WTC11 (cell line): ENCODE measurements around the gene RNF115. TPM values are rescaled to one million over a fixed set of nuclear protein-coding genes. Genes with fewer than 3 reads are reported as not detected.

Experiments used
- ATAC-seq: fragments of 200-7000 bp; cut with Tn5 transposase; 2 replicates; pipeline ENCODE4 v1.10.0; 2021; ENCODE audit warnings: mild to moderate bottlenecking, moderate library complexity
- CTCF ChIA-PET: fragments of 300-600 bp; sonication (Branson Sonifier 250); formaldehyde crosslinking; loops from one replicate; lab custom pipeline; 2021; ENCODE audit warnings: antibody characterized with exemption; lab: Charles Lee
- POLR2A ChIA-PET: fragments of 350-600 bp; sonication (Branson Sonifier 250); formaldehyde crosslinking; loops from one replicate; lab custom pipeline; 2021; ENCODE audit warnings: antibody characterized with exemption; lab: Charles Lee
- DNase-seq: peaks from one replicate; pipeline ENCODE4 v3.0.0; 2021; ENCODE audit warnings: low spot score
- H3K27ac Mint-ChIP-seq: 2 replicates; pipeline ENCODE4 v1.8.0; 2021; ENCODE audit warnings: mixed read lengths
- H3K27me3 Mint-ChIP-seq: 2 replicates; pipeline ENCODE4 v1.8.0; 2021; ENCODE audit warnings: low read depth, mild to moderate bottlenecking, moderate library complexity, mixed read lengths
- H3K36me3 Mint-ChIP-seq: 2 replicates; pipeline ENCODE4 v1.8.0; 2021; ENCODE audit warnings: mixed read lengths
- H3K4me1 Mint-ChIP-seq: 2 replicates; pipeline ENCODE4 v1.8.0; 2022; ENCODE audit warnings: mixed read lengths
- H3K4me3 Mint-ChIP-seq: 2 replicates; pipeline ENCODE4 v1.8.0; 2021; ENCODE audit warnings: mild to moderate bottlenecking, moderate library complexity, mixed read lengths
- H3K9me3 Mint-ChIP-seq: 2 replicates; pipeline ENCODE4 v1.8.0; 2021; ENCODE audit warnings: mixed read lengths
- TCF7 ChIP-seq: sonication (generic); formaldehyde crosslinking; IDR thresholded peaks from 2 replicates; pipeline ENCODE4 v1.8.0; 2022; ENCODE audit warnings: mild to moderate bottlenecking, low read depth, missing genetic modification reagents, moderate library complexity
- ZNF263 ChIP-seq: sonication (generic); formaldehyde crosslinking; IDR thresholded peaks from 2 replicates; pipeline ENCODE4 v1.8.1; 2022; ENCODE audit warnings: low read depth, mild to moderate bottlenecking, moderate library complexity, missing genetic modification reagents
- ZNF317 ChIP-seq: sonication (generic); formaldehyde crosslinking; IDR thresholded peaks from 2 replicates; pipeline ENCODE4 v1.8.1; 2023; ENCODE audit warnings: low read depth, mild to moderate bottlenecking, moderate library complexity, missing genetic modification reagents, borderline replicate concordance
- total RNA-seq: library from RNA; stranded (reverse); gene quantifications from 3 replicates; pipeline ENCODE4 v1.2.3, GENCODE V29; 2021
- TF ChIP-seq, protein P1 (sequence below): sonication (generic); formaldehyde crosslinking; IDR thresholded peaks from 2 replicates; pipeline ENCODE4 v1.8.1; 2023; ENCODE audit warnings: mild to moderate bottlenecking, moderate library complexity, missing genetic modification reagents
- TF ChIP-seq, protein P2 (sequence below): sonication (generic); formaldehyde crosslinking; IDR thresholded peaks from 2 replicates; pipeline ENCODE4 v1.8.0; 2022; ENCODE audit warnings: mild to moderate bottlenecking, missing genetic modification reagents
- TF ChIP-seq, protein P3 (sequence below): sonication (generic); formaldehyde crosslinking; IDR thresholded peaks from 2 replicates; pipeline ENCODE4 v1.8.0; 2022; ENCODE audit warnings: mild to moderate bottlenecking, missing genetic modification reagents
- TF ChIP-seq, protein P4 (sequence below): fragments of 250-450 bp; sonication (Bioruptor Pico); conservative IDR thresholded peaks from 2 replicates; pipeline ENCODE4 v1.9.0; 2021; ENCODE audit warnings: mild to moderate bottlenecking
- TF ChIP-seq, protein P5 (sequence below): sonication (generic); formaldehyde crosslinking; IDR thresholded peaks from 2 replicates; pipeline ENCODE4 v1.8.1; 2023; ENCODE audit warnings: mild to moderate bottlenecking, missing genetic modification reagents, borderline replicate concordance
- TF ChIP-seq, protein P6 (sequence below): sonication (generic); formaldehyde crosslinking; IDR thresholded peaks from 2 replicates; pipeline ENCODE4 v1.8.1; 2023; ENCODE audit warnings: mild to moderate bottlenecking, missing genetic modification reagents, moderate library complexity

Gene RNF115
- total RNA-seq, 1 experiment from 2014 or later, result 8.1 TPM

DNA sequence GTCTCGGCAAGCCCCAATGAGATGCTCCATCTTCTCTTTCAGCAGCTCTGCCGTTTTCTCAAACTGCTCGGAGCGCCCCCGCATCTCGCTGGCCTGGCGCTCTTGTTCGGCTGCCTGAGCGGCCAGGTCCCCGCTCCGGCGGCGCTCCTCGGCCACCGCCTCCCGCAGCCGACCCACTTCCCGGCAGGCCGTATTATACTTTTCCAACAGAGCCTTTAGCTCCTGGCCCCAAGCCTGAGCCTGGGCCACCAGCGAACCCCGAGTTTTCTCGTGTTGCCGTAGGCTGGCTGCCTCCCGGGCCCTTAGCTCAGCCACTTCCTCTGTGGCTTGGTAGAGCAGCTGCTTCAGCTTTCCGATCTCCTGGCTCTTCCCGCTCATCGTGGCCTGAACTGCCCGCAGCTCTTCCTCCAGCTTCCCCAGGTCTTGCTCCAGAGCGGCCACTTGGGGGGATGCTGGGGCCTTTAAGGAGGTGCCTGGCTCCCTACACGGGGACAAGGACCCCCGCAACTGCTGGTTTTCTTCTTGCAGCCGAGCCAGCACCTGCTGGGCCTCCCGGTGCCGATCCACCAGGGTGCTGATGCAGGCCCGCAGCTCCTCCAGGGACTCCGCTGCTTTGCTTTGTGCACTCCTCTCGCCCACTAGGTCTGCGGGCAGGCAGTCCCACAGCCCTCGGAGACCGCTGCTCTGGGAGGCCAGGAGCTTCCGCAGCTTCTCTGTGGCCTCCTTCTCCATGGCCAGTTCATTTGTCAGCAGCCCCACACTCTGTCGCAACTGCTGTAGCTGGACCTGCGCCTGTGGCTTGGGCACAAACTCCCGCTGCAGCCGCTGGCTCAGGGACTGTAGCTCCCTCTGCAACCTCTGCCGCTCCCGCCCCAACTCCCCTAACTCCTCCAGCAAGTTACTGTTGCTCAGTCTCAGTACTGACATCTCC lies 48.4 kb upstream of the RNF115 start:
- peak; percentile 76 for ATAC-seq
- POLR2A ChIA-PET, result interaction anchor here (0.5 to 2.9 kb wide), 6 partner anchors 9 to 55 kb away, joined by 3 to 46 read pairs (median 4); partner anchors contain the start of genes PIAS3 and RBM8A

More for the DNA sequence above, 48.4 kb upstream of the RNF115 start:
- peak; percentile 57 for DNase-seq
- peaks cover 39% of the 10 kb centered on the region for H3K27me3 Mint-ChIP-seq
- H3K4me3 Mint-ChIP-seq, result peak overlapping the region; percentile 69
- H3K36me3 Mint-ChIP-seq, result no peaks in the 10 kb centered on the region; the same call in 1 of the 2 replicates
- no peak overlapping the region; the same call in 1 of the 2 replicates for H3K27ac Mint-ChIP-seq
- TF ChIP-seq, protein P1, sequence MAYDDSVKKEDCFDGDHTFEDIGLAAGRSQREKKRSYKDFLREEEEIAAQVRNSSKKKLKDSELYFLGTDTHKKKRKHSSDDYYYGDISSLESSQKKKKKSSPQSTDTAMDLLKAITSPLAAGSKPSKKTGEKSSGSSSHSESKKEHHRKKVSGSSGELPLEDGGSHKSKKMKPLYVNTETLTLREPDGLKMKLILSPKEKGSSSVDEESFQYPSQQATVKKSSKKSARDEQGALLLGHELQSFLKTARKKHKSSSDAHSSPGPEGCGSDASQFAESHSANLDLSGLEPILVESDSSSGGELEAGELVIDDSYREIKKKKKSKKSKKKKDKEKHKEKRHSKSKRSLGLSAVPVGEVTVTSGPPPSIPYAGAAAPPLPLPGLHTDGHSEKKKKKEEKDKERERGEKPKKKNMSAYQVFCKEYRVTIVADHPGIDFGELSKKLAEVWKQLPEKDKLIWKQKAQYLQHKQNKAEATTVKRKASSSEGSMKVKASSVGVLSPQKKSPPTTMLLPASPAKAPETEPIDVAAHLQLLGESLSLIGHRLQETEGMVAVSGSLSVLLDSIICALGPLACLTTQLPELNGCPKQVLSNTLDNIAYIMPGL (CRISPR knock-in tag), result no peak
- no peak for TF ChIP-seq TCF7 (CRISPR knock-in tag)
- TF ChIP-seq, protein P2, sequence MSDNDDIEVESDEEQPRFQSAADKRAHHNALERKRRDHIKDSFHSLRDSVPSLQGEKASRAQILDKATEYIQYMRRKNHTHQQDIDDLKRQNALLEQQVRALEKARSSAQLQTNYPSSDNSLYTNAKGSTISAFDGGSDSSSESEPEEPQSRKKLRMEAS (CRISPR knock-in tag), result peak; percentile 8; the same call in 1 of the 2 replicates
- TF ChIP-seq, protein P3, sequence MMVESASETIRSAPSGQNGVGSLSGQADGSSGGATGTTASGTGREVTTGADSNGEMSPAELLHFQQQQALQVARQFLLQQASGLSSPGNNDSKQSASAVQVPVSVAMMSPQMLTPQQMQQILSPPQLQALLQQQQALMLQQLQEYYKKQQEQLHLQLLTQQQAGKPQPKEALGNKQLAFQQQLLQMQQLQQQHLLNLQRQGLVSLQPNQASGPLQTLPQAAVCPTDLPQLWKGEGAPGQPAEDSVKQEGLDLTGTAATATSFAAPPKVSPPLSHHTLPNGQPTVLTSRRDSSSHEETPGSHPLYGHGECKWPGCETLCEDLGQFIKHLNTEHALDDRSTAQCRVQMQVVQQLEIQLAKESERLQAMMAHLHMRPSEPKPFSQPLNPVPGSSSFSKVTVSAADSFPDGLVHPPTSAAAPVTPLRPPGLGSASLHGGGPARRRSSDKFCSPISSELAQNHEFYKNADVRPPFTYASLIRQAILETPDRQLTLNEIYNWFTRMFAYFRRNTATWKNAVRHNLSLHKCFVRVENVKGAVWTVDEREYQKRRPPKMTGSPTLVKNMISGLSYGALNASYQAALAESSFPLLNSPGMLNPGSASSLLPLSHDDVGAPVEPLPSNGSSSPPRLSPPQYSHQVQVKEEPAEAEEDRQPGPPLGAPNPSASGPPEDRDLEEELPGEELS (CRISPR knock-in tag), result no peak
- TF ChIP-seq, protein P4, sequence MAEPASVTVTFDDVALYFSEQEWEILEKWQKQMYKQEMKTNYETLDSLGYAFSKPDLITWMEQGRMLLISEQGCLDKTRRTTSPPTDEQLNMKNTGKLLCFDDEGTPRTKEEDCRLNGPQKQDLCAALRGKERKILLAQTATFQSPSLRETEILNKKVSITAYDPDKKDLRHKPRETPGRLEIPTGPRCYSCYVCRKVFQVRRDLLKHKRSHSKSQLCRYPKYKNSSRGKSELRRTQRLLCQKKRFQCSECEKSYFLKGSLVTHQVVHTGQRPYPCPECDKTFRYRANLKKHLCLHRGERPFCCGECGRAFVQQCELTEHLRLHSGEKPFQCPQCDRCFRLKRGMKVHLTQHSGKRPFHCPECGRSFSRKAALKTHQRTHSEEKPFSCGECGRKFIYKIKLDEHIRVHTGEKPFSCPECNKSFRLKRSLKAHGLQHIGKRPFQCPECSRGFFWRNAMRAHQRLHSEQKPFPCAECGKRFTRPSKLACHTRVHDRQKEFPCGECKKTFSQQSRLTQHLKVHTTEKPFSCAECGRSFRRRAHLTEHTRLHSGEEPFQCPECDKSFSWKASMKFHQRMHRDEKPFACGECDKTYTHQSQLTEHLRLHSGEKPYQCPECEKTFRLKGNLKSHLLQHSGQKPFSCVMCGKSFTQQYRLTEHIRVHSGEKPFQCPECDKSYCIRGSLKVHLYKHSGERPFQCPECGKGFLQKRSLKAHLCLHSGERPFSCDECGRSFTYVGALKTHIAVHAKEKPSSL, result no peak
- no peak for TF ChIP-seq ZNF317
- TF ChIP-seq, protein P5, sequence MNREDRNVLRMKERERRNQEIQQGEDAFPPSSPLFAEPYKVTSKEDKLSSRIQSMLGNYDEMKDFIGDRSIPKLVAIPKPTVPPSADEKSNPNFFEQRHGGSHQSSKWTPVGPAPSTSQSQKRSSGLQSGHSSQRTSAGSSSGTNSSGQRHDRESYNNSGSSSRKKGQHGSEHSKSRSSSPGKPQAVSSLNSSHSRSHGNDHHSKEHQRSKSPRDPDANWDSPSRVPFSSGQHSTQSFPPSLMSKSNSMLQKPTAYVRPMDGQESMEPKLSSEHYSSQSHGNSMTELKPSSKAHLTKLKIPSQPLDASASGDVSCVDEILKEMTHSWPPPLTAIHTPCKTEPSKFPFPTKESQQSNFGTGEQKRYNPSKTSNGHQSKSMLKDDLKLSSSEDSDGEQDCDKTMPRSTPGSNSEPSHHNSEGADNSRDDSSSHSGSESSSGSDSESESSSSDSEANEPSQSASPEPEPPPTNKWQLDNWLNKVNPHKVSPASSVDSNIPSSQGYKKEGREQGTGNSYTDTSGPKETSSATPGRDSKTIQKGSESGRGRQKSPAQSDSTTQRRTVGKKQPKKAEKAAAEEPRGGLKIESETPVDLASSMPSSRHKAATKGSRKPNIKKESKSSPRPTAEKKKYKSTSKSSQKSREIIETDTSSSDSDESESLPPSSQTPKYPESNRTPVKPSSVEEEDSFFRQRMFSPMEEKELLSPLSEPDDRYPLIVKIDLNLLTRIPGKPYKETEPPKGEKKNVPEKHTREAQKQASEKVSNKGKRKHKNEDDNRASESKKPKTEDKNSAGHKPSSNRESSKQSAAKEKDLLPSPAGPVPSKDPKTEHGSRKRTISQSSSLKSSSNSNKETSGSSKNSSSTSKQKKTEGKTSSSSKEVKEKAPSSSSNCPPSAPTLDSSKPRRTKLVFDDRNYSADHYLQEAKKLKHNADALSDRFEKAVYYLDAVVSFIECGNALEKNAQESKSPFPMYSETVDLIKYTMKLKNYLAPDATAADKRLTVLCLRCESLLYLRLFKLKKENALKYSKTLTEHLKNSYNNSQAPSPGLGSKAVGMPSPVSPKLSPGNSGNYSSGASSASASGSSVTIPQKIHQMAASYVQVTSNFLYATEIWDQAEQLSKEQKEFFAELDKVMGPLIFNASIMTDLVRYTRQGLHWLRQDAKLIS, result no peak
- no peak for TF ChIP-seq ZNF263 (CRISPR knock-in tag)
- TF ChIP-seq, protein P6, sequence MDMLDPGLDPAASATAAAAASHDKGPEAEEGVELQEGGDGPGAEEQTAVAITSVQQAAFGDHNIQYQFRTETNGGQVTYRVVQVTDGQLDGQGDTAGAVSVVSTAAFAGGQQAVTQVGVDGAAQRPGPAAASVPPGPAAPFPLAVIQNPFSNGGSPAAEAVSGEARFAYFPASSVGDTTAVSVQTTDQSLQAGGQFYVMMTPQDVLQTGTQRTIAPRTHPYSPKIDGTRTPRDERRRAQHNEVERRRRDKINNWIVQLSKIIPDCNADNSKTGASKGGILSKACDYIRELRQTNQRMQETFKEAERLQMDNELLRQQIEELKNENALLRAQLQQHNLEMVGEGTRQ (CRISPR knock-in tag), result no peak
- H3K4me1 Mint-ChIP-seq, result peaks cover 37% of the 10 kb centered on the region
- H3K9me3 Mint-ChIP-seq, result no peaks in the 10 kb centered on the region
- CTCF ChIA-PET, result interaction anchor here (0.9 to 2.9 kb wide), 16 partner anchors 9 to 160 kb away, joined by 3 to 67 read pairs (median 6); partner anchors contain the start of genes ANKRD34A, ANKRD35, NUDT17 and PIAS3
